Right lobe of liver (tissue), 6 donors: Measurements from ENCODE around the gene NUBPL. TPM values are rescaled to one million over a fixed set of nuclear protein-coding genes. Genes with fewer than 3 reads are reported as not detected.
"Not testable (repeated sequence)": the region's sequence is repeated elsewhere in the genome, so short reads cannot be mapped to it uniquely, and the experiment has no call there.

Source experiments
- ATAC-seq, 4 donors: fragments of 200-7000 bp; cut with Tn5 transposase; one replicate each; pipeline ENCODE4 v1.9.1; 2020; ENCODE audit warnings: mild to moderate bottlenecking in 4 of 4, moderate library complexity in 4 of 4
- DNase-seq, 3 donors: peaks; one replicate each; pipeline ENCODE4 v3.0.0-alpha.2; 2020
- H3K27ac ChIP-seq, 3 donors: fragments of 200-600 bp; one replicate each; pipeline ENCODE4 v1.8.0; 2022
- H3K27me3 ChIP-seq, 2 donors: fragments of 200-600 bp; one replicate each; pipeline ENCODE4 v1.8.0; 2022
- H3K36me3 ChIP-seq, 4 donors: fragments of 200-600 bp; sonication (generic) in 1 of 4; one replicate each; pipeline versions ENCODE4 v1.5.1 to v1.8.0; 2017 to 2022; ENCODE audit warnings: control low read depth in 1 of 4
- H3K4me1 ChIP-seq, 4 donors: fragments of 200-600 bp; sonication (generic) in 1 of 4; one replicate each; pipeline versions ENCODE4 v1.5.1 to v1.8.0; 2017 to 2022; ENCODE audit warnings: control low read depth in 1 of 4
- H3K4me3 ChIP-seq, 3 donors: fragments of 200-600 bp; one replicate each; pipeline ENCODE4 v1.8.0; 2022
- H3K9me3 ChIP-seq, 4 donors: fragments of 200-600 bp; sonication (generic) in 1 of 4; one replicate each; pipeline versions ENCODE4 v1.5.1 to v1.8.0; 2017 to 2022; ENCODE audit warnings: control low read depth in 1 of 4
- CTCF ChIP-seq, 4 donors: fragments of 200-600 bp in 3 of 4; fragments of 450-650 bp in 1 of 4; IDR thresholded peaks; one replicate each; pipeline versions ENCODE4 v1.5.1 to v1.8.0; 2016 to 2022; ENCODE audit warnings: antibody characterized with exemption in 4 of 4, mild to moderate bottlenecking in 2 of 4
- POLR2A ChIP-seq: fragments of 450-650 bp; IDR thresholded peaks from one replicate; pipeline ENCODE4 v1.6.1; 2017; ENCODE audit warnings: antibody characterized with exemption, mild to moderate bottlenecking
- WGBS: methylation state at CpG from one replicate; pipeline ENCODE4 v1.1.6; 2018; ENCODE audit warnings: low coverage, low lambda C conversion rate; ENCODE audit not compliant: insufficient coverage; ENCODE audit errors: missing lambda C conversion rate; 5-methylcytosine and 5-hydroxymethylcytosine counted together
- intact Hi-C, 2 donors: fragments of 100-400 bp; cut with DNase I; formaldehyde crosslinking; loops; one replicate each; pipeline versions ENCODE4 v1.11.2 to v1.14.1; 2022
- total RNA-seq, 6 experiments: library from RNA; depleted of rRNA in 2 of 6; stranded (reverse); fragments of >200 nt in 2 of 6; fragmentation: NEBNext Ultra II Directional in 3 of 6; extraction: Animal tissue kit (Norgen Biotek cat#: 25700) in 3 of 6; gene quantifications; one replicate each; pipeline versions ENCODE4 v1.1.0 to v1.2.4, GENCODE V29; 2016 to 2023
- donor health status: DM: no; HTN: yes; CAD: no.
- donor health status: DM: no; HTN: no; CAD: no.
- donor health status: DM: no; HTN: no; CAD: no.
- donor health status: DM: no; HTN: yes; CAD: no.
- donor health status: DM: no; HTN: yes; CAD: no.

The NUBPL gene
- total RNA-seq, 6 experiments from 2014 or later, result 6.3 to 9.5 (median 7.2) TPM

- ATAC-seq (no peak), DNase-seq (no peak)
- intact Hi-C loops, result no loop called here
- WGBS, result 69% methylated on average over 4 of the region's 4 CpGs
- TF ChIP-seq POLR2A (no peak), CTCF (IDR thresholded peaks at IDR 0.05) (no peak)
- H3K4me1 ChIP-seq, result no peaks in the 10 kb centered on the region
- no peaks in the 10 kb centered on the region for H3K27me3 ChIP-seq
- no peaks in the 10 kb centered on the region for H3K36me3 ChIP-seq
- no peak overlapping the region for H3K27ac ChIP-seq
- H3K9me3 ChIP-seq, result no peaks in the 10 kb centered on the region
- no peak overlapping the region for H3K4me3 ChIP-seq
These were observed 326.9 kb downstream of the NUBPL start for GRCh38 chr14:31887929-31888580.

- Histone ChIP-seq H3K4me1 (no peaks in the 10 kb centered on the region), H3K36me3 (no peaks in the 10 kb centered on the region), H3K27me3 (no peaks in the 10 kb centered on the region), H3K4me3 (no peak overlapping the region), H3K9me3 (no peaks in the 10 kb centered on the region), H3K27ac (no peak overlapping the region)
- intact Hi-C loops, result no loop called here
- WGBS, result 39% methylated on average over 2 of the region's 2 CpGs
- no peak for DNase-seq
- TF ChIP-seq POLR2A (no peak), CTCF (IDR thresholded peaks at IDR 0.05) (no peak)
- ATAC-seq, result peak in 3 of 4 donors; percentile 27 to 61 (median 55)
These were observed 328.1 kb downstream of the NUBPL start for GRCh38 chr14:31889297-31889696.

- 97% methylated on average over 4 of the region's 4 CpGs for WGBS
- ATAC-seq, H3K4me3 ChIP-seq, H3K27ac ChIP-seq, DNase-seq, intact Hi-C loops, H3K36me3 ChIP-seq, H3K27me3 ChIP-seq, H3K9me3 ChIP-seq, H3K4me1 ChIP-seq: not testable (repeated sequence)
These were observed 329.0 kb downstream of the NUBPL start for GRCh38 chr14:31890202-31890601.

GRCh38 chr14:31893221-31893757 lies 332.1 kb downstream of the NUBPL start:
- Histone ChIP-seq H3K36me3 (no peaks in the 10 kb centered on the region), H3K4me1 (no peaks in the 10 kb centered on the region), H3K27ac (peak overlapping the region in 1 of 3 donors; percentile 13), H3K9me3 (no peaks in the 10 kb centered on the region), H3K27me3 (no peaks in the 10 kb centered on the region), H3K4me3 (no peak overlapping the region)
- WGBS, result 77% methylated on average over 3 of the region's 5 CpGs
- intact Hi-C loops, result no loop called here
- ATAC-seq, result peak; percentile 41 to 78 (median 55)
- TF ChIP-seq CTCF (IDR thresholded peaks at IDR 0.05) (no peak), POLR2A (no peak)
- no peak for DNase-seq

GRCh38 chr14:31894351-31894750 lies 333.1 kb downstream of the NUBPL start:
- intact Hi-C loops, result no loop called here
- H3K9me3 ChIP-seq, result no peaks in the 10 kb centered on the region
- TF ChIP-seq POLR2A (no peak), CTCF (IDR thresholded peaks at IDR 0.05) (no peak)
- H3K4me1 ChIP-seq, result no peaks in the 10 kb centered on the region
- H3K27me3 ChIP-seq, result no peaks in the 10 kb centered on the region
- no peaks in the 10 kb centered on the region for H3K36me3 ChIP-seq
- DNase-seq (no peak), ATAC-seq (no peak)
- 85% methylated on average over 2 of the region's 3 CpGs for WGBS
- H3K27ac ChIP-seq, result no peak overlapping the region
- H3K4me3 ChIP-seq, result no peak overlapping the region
